GM12878 (cell line): Measurements from ENCODE around the gene VAV2. TPM values are rescaled to one million over a fixed set of nuclear protein-coding genes. Genes with fewer than 3 reads are reported as not detected.

ENCODE experiments used
- ATAC-seq: fragments of 200-7000 bp; cut with Tn5 transposase; 3 replicates; pipeline ENCODE4 v1.9.1; 2020; ENCODE audit warnings: mild to moderate bottlenecking, moderate library complexity
- BruUV-seq: library from RNA; stranded (reverse); fragments of 400-500 nt; replicated peaks from 2 replicates; lab custom pipeline; 2021; lab: Mats Ljungman, UMichigan
- CTCF ChIA-PET: fragments of 300-600 bp; sonication (Branson Sonifier 250); formaldehyde crosslinking; extraction: SDS; loops from one replicate; lab custom pipeline; 2021; ENCODE audit warnings: inconsistent platforms; lab: Yijun Ruan, JAX
- POLR2A ChIA-PET: fragments of 350-600 bp; formaldehyde crosslinking; extraction: SDS; loops from one replicate; lab custom pipeline; 2021; ENCODE audit warnings: inconsistent platforms; lab: Charles Lee
- RAD21 ChIA-PET: fragments of 300-600 bp; sonication (Branson Sonifier 250); formaldehyde crosslinking; loops from one replicate; lab custom pipeline; 2023; ENCODE audit warnings: antibody characterized with exemption; ENCODE audit not compliant: unreplicated experiment; lab: Charles Lee
- SMC1A ChIA-PET: fragments of 300-600 bp; sonication (Branson Sonifier 250); formaldehyde crosslinking; loops from one replicate; lab custom pipeline; 2023; ENCODE audit not compliant: unreplicated experiment, uncharacterized antibody; lab: Charles Lee
- DNase-seq: peaks from one replicate; pipeline ENCODE4 v3.0.0-alpha.2; 2011; ENCODE audit warnings: low read depth, low spot score
- FAIRE-seq: peaks from 3 replicates; lab custom pipeline; 2011; peaks lifted over from hg19 to GRCh38; lab: Jason Lieb, UNC
- H2AFZ ChIP-seq: 2 replicates; pipeline ENCODE4 v1.6.0; 2011; ENCODE audit warnings: low read depth, low read length, control low read depth; ENCODE audit not compliant: control insufficient read depth
- H3K27ac ChIP-seq: 2 replicates; pipeline ENCODE4 v1.5.1; 2011; ENCODE audit warnings: control low read depth; ENCODE audit not compliant: control insufficient read depth, insufficient read depth
- H3K27me3 ChIP-seq, 2 experiments: replicated peaks in 1 of 2; 2 replicates each; pipeline versions ENCODE4 v1.6.0 to v1.6.1; 2011; ENCODE audit warnings: low read length in 1 of 2; ENCODE audit not compliant: control insufficient read depth in 2 of 2, insufficient read depth in 2 of 2
- H3K36me3 ChIP-seq, 2 experiments: 2 replicates each; pipeline ENCODE4 v1.5.1; 2011; ENCODE audit warnings: low read length in 1 of 2; ENCODE audit not compliant: control insufficient read depth in 2 of 2, insufficient read depth in 2 of 2
- H3K4me1 ChIP-seq: 2 replicates; pipeline ENCODE4 v1.6.1; 2011; ENCODE audit warnings: mild to moderate bottlenecking, low read length, moderate library complexity, mixed read lengths; ENCODE audit not compliant: control insufficient read depth, insufficient read depth
- H3K4me2 ChIP-seq: 2 replicates; pipeline ENCODE4 v1.6.0; 2011; ENCODE audit warnings: control low read depth; ENCODE audit not compliant: control insufficient read depth, insufficient read depth
- H3K4me3 ChIP-seq: fragments of 200-600 bp; sonication (generic); 2 replicates; pipeline ENCODE4 v1.5.1; 2016
- H3K79me2 ChIP-seq: 2 replicates; pipeline ENCODE4 v1.6.0; 2011; ENCODE audit warnings: low read length; ENCODE audit not compliant: control insufficient read depth, insufficient read depth
- H3K9ac ChIP-seq: 2 replicates; pipeline ENCODE4 v1.8.0; 2011; ENCODE audit warnings: low read length, control low read depth, mixed read lengths; ENCODE audit not compliant: control insufficient read depth, insufficient read depth
- H3K9me3 ChIP-seq: replicated peaks from 3 replicates; pipeline ENCODE4 v1.5.1; 2011; ENCODE audit warnings: mild to moderate bottlenecking, low read length; ENCODE audit not compliant: control insufficient read depth, insufficient read depth
- H4K20me1 ChIP-seq: 2 replicates; pipeline ENCODE4 v1.6.0; 2011; ENCODE audit not compliant: control insufficient read depth, insufficient read depth
- EGR1 ChIP-seq, 2 experiments: IDR thresholded peaks; 1 replicate in 1 of 2; 2 replicates in 1 of 2; pipeline ENCODE4 v1.6.1; 2011 to 2012; ENCODE audit warnings: low read depth in 2 of 2, low read length in 2 of 2, borderline replicate concordance in 1 of 2, mild to moderate bottlenecking in 1 of 2, moderate library complexity in 1 of 2
- SMARCA5 ChIP-seq: fragments of 450-650 bp; IDR thresholded peaks from 2 replicates; pipeline ENCODE4 v1.6.1; 2017; ENCODE audit warnings: mild to moderate bottlenecking
- STAT1 ChIP-seq: fragments of 450-650 bp; conservative IDR thresholded peaks from 2 replicates; pipeline ENCODE4 v1.6.1; 2014; ENCODE audit warnings: antibody characterized with exemption, mild to moderate bottlenecking
- WGBS: methylation state at CpG from one replicate; pipeline ENCODE4 v1.1.6; 2016; ENCODE audit warnings: low lambda C conversion rate; ENCODE audit not compliant: insufficient replicate concordance, insufficient coverage; ENCODE audit errors: missing lambda C conversion rate; 5-methylcytosine and 5-hydroxymethylcytosine counted together
- in situ Hi-C: fragments of 300-500 bp; cut with MboI; formaldehyde crosslinking; loops from 9 replicates; pipeline ENCODE4 v1.14.3; 2018; ENCODE audit warnings: mixed read lengths
- intact Hi-C: fragments of 100-400 bp; cut with micrococcal nuclease; formaldehyde crosslinking; loops from one replicate; pipeline ENCODE4 v1.14.2; 2022; ENCODE audit not compliant: unreplicated experiment
- polyA plus RNA-seq, 11 experiments: library from polyadenylated mRNA; depleted of rRNA in 4 of 11; unstranded in 6 of 11; stranded (reverse) in 5 of 11; fragments of >200 nt; fragmentation: Nextera tagmentation in 4 of 11; fragmentation: Illumina TruSeq in 1 of 11; extraction: Ambion mirVana in 4 of 11; extraction: Trizol in 1 of 11; gene quantifications; 1 replicate in 1 of 11; 2 replicates in 10 of 11; pipeline versions ENCODE4 v1.2.1 to v1.2.3, GENCODE V29; 2011 to 2016; ENCODE audit warnings: inconsistent platforms in 2 of 11, missing spikeins in 2 of 11, low read depth in 1 of 11
- total RNA-seq, 4 experiments: library from RNA; depleted of rRNA in 3 of 4; stranded (reverse); fragments of >200 nt in 3 of 4; fragmentation: Illumina TruSeq in 1 of 4; extraction: Trizol in 1 of 4; gene quantifications; 2 replicates each; pipeline versions ENCODE4 v1.2.1 to v1.2.3, GENCODE V29; 2013 to 2021
- TF ChIP-seq, protein P1 (sequence below): fragments of 450-650 bp; IDR thresholded peaks from 2 replicates; pipeline ENCODE4 v1.6.1; 2018; ENCODE audit warnings: mild to moderate bottlenecking, low read depth, moderate library complexity; ENCODE audit not compliant: partially characterized antibody
- TF ChIP-seq, protein P2 (sequence below): fragments of 450-650 bp; IDR thresholded peaks from 2 replicates; pipeline ENCODE4 v1.6.1; 2016; ENCODE audit warnings: mild to moderate bottlenecking
- TF ChIP-seq, protein P3 (sequence below): fragments of 450-650 bp; IDR thresholded peaks from 2 replicates; pipeline ENCODE4 v1.6.1; 2017; ENCODE audit warnings: mild to moderate bottlenecking
- TF ChIP-seq, protein P4 (sequence below): fragments of 450-650 bp; formaldehyde crosslinking; IDR thresholded peaks from 2 replicates; pipeline ENCODE4 v1.5.0; 2022; ENCODE audit warnings: mild to moderate bottlenecking, missing genetic modification characterization

VAV2 gene
- total and polyA plus RNA-seq, 10 of the 15 experiments (the other 5 are each of a cell fraction or from before 2014, with no cell fraction given): 0.13 to 43.9 (median 16.9) TPM

DNA sequence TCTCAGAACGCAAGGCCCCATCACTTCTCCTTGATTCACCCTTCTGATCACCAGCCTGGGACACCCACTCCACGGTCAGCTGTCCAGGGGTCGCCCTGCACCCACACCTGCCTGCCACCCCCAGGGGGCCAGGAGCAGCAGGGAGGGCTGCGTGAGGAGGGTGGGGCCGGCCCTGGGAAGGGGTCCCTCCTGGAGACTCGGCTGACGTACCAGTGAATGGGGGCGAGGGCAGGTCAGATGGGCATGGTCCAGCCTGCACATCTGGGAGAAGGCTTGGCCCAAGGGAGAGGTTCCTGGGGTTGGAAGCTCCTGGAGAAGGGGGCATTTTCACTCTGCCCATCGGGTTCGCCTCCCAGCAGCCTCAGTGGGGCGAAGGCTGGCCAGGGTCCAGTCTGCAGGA is 232.2 kb downstream of the VAV2 start (continued):
- TF ChIP-seq, protein P1, sequence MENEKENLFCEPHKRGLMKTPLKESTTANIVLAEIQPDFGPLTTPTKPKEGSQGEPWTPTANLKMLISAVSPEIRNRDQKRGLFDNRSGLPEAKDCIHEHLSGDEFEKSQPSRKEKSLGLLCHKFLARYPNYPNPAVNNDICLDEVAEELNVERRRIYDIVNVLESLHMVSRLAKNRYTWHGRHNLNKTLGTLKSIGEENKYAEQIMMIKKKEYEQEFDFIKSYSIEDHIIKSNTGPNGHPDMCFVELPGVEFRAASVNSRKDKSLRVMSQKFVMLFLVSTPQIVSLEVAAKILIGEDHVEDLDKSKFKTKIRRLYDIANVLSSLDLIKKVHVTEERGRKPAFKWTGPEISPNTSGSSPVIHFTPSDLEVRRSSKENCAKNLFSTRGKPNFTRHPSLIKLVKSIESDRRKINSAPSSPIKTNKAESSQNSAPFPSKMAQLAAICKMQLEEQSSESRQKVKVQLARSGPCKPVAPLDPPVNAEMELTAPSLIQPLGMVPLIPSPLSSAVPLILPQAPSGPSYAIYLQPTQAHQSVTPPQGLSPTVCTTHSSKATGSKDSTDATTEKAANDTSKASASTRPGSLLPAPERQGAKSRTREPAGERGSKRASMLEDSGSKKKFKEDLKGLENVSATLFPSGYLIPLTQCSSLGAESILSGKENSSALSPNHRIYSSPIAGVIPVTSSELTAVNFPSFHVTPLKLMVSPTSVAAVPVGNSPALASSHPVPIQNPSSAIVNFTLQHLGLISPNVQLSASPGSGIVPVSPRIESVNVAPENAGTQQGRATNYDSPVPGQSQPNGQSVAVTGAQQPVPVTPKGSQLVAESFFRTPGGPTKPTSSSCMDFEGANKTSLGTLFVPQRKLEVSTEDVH: no peak

DNA sequence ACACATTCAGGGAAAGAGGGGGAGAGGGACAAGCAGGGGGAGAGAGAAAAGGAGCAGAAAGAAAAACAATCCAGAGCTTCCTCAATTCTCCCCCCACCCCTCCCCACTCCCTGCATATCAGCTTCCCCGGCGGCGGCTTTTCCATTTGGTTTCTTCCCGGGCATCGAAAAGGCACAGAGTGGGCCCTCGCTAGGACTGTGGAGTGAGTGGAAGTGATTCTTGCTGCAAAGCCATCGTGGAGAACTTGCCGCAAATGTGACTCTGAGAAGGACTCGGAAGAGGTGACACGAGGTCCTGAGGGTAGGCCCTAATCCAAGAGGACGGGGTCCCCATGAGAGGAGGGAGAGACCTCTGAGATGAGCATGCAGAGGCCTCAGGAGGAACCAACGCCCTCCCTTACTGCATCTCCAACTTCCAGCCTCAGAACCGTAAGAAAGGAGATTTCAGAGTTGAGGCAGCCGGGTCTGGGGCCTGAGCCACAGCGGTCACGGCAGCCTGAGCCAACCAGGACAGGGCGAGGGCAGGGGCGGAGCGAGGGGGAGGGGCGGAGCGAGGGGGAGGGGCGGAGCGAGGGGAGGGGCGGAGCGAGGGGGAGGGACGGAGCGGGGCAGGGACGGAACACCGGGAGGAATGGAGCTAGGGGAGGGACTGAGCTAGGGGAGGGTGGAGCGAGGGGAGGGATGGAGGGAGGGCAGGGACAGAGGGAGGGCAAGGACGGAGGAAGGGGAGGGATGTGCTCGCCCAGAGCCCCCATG is 232.8 kb downstream of the VAV2 start:
- Histone ChIP-seq H3K4me2 (no peak overlapping the region), H3K9me3 (no peaks in the 10 kb centered on the region), H3K27me3 (no peaks in the 10 kb centered on the region), H3K4me3 (no peak overlapping the region), H3K79me2 (no peaks in the 10 kb centered on the region), H2AFZ (no peak overlapping the region), H3K4me1 (no peaks in the 10 kb centered on the region), H3K27ac (no peak overlapping the region), H3K9ac (no peak overlapping the region), H3K36me3 (peaks cover 3 to 8% of the 10 kb centered on the region in 2 experiments), H4K20me1 (no peaks in the 10 kb centered on the region)
- no TSS peak for BruUV-seq
- ChIA-PET CTCF (interaction anchor here (1.1 kb wide), 1 partner anchor 17 kb away, joined by 3 read pairs; no protein-coding TSS in a partner anchor), POLR2A (no interaction called here), SMC1A (no interaction called here), RAD21 (no interaction called here)
- no peak for DNase-seq
- 99% methylated on average over 15 of the region's 32 CpGs for WGBS
- intact Hi-C loops (no loop called here), in situ Hi-C loops (no loop called here)
- no peak for ATAC-seq
- TF ChIP-seq STAT1 (no peak), SMARCA5 (no peak), EGR1 (IDR thresholded peaks at IDR 0.05; ENCODE audit: borderline replicate concordance in 1 of 2, low read depth in 2 of 2, low read length in 2 of 2) (no peak)
- TF ChIP-seq, protein P2, sequence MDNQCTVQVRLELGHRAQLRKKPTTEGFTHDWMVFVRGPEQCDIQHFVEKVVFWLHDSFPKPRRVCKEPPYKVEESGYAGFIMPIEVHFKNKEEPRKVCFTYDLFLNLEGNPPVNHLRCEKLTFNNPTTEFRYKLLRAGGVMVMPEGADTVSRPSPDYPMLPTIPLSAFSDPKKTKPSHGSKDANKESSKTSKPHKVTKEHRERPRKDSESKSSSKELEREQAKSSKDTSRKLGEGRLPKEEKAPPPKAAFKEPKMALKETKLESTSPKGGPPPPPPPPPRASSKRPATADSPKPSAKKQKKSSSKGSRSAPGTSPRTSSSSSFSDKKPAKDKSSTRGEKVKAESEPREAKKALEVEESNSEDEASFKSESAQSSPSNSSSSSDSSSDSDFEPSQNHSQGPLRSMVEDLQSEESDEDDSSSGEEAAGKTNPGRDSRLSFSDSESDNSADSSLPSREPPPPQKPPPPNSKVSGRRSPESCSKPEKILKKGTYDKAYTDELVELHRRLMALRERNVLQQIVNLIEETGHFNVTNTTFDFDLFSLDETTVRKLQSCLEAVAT: no peak
- TF ChIP-seq, protein P3, sequence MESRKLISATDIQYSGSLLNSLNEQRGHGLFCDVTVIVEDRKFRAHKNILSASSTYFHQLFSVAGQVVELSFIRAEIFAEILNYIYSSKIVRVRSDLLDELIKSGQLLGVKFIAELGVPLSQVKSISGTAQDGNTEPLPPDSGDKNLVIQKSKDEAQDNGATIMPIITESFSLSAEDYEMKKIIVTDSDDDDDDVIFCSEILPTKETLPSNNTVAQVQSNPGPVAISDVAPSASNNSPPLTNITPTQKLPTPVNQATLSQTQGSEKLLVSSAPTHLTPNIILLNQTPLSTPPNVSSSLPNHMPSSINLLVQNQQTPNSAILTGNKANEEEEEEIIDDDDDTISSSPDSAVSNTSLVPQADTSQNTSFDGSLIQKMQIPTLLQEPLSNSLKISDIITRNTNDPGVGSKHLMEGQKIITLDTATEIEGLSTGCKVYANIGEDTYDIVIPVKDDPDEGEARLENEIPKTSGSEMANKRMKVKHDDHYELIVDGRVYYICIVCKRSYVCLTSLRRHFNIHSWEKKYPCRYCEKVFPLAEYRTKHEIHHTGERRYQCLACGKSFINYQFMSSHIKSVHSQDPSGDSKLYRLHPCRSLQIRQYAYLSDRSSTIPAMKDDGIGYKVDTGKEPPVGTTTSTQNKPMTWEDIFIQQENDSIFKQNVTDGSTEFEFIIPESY: no peak
- TF ChIP-seq, protein P4, sequence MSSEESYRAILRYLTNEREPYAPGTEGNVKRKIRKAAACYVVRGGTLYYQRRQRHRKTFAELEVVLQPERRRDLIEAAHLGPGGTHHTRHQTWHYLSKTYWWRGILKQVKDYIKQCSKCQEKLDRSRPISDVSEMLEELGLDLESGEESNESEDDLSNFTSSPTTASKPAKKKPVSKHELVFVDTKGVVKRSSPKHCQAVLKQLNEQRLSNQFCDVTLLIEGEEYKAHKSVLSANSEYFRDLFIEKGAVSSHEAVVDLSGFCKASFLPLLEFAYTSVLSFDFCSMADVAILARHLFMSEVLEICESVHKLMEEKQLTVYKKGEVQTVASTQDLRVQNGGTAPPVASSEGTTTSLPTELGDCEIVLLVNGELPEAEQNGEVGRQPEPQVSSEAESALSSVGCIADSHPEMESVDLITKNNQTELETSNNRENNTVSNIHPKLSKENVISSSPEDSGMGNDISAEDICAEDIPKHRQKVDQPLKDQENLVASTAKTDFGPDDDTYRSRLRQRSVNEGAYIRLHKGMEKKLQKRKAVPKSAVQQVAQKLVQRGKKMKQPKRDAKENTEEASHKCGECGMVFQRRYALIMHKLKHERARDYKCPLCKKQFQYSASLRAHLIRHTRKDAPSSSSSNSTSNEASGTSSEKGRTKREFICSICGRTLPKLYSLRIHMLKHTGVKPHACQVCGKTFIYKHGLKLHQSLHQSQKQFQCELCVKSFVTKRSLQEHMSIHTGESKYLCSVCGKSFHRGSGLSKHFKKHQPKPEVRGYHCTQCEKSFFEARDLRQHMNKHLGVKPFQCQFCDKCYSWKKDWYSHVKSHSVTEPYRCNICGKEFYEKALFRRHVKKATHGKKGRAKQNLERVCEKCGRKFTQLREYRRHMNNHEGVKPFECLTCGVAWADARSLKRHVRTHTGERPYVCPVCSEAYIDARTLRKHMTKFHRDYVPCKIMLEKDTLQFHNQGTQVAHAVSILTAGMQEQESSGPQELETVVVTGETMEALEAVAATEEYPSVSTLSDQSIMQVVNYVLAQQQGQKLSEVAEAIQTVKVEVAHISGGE (CRISPR knock-in tag): no peak
- FAIRE-seq: no peak
